Uterus (tissue), 2 donors: Measurements from ENCODE around the gene SPDYC.

Source experiments
- CTCF ChIP-seq, 4 experiments: fragments of 200-600 bp in 2 of 4; fragments of 450-650 bp in 2 of 4; sonication (generic) in 2 of 4; IDR thresholded peaks; one replicate each; pipeline ENCODE4 v1.5.1; 2016 to 2019; ENCODE audit warnings: antibody characterized with exemption in 4 of 4, mild to moderate bottlenecking in 2 of 4, moderate library complexity in 1 of 4
- POLR2A ChIP-seq, 2 donors: fragments of 450-650 bp; IDR thresholded peaks; one replicate each; pipeline ENCODE4 v1.6.1; 2016; ENCODE audit warnings: antibody characterized with exemption in 2 of 2, mild to moderate bottlenecking in 1 of 2, moderate library complexity in 1 of 2

- peak; percentile 23 to 63 (median 30) for TF ChIP-seq CTCF (IDR thresholded peaks at IDR 0.05)
- peak in 1 of 2 donors; percentile 46 for TF ChIP-seq POLR2A (IDR thresholded peaks at IDR 0.05)
Measured at GRCh38 chr11:65180877-65181568, 11.0 kb downstream of the SPDYC start.
